OCI-LY7 (cell line): ENCODE measurements around the gene HEXIM2.

Experiments
- CTCF ChIP-seq: fragments of 200-600 bp; sonication (generic); conservative IDR thresholded peaks from 2 replicates; pipeline ENCODE4 v1.5.1; 2014; ENCODE audit warnings: mild to moderate bottlenecking, antibody characterized with exemption, low read length, moderate library complexity, mixed read lengths
- EZH2phosphoT487 ChIP-seq: fragments of 200-600 bp; sonication (generic); IDR thresholded peaks from 2 replicates; pipeline ENCODE4 v1.6.1; 2018; ENCODE audit warnings: low read depth, borderline replicate concordance, mild to moderate bottlenecking, mixed run types, antibody characterized with exemption, low read length, moderate library complexity, mixed read lengths

DNA sequence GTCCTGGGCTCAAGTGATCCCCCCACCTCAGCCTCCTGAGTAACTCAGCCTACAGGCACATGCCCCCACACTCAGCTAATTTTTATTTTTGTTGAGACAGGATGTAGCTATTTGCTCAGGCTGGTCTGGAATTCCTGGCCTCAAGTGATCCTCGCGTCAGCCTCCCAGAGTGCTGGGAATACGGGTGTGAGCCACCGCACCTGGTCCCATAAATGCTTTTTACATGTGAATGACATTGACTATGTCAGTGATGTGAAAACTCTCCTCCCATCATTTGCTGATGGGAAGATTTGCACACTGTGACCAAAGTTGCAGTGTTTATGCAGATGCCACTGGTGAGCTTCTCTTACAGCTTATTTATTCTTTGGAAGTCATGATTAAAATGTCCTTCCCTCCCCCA, 44.3 kb upstream of the HEXIM2 start:
- TF ChIP-seq CTCF (no peak), EZH2phosphoT487 (no peak)
